ENCODE data around the gene ZNF343. TPM values are rescaled to one million over a fixed set of nuclear protein-coding genes. Genes with fewer than 3 reads are reported as not detected.

Gene ZNF343
- total RNA-seq, 1 donor from 2014 or later: 6.9 TPM

GRCh38 chr20:2460752-2461424, 47.8 kb downstream of the ZNF343 start:
- no peak overlapping the region for H3K4me3 ChIP-seq (ENCODE audit: low read depth, low read length)
- no peak for TF ChIP-seq CTCF (conservative IDR thresholded peaks at IDR 0.05; ENCODE audit: low read depth, low read length)
- no peak for DNase-seq (ENCODE audit: low read depth)

- H3K4me3 ChIP-seq (ENCODE audit: low read depth, low read length): no peak overlapping the region
- TF ChIP-seq CTCF (conservative IDR thresholded peaks at IDR 0.05; ENCODE audit: low read depth, low read length): no peak
These were observed 48.5 kb downstream of the ZNF343 start for GRCh38 chr20:2459981-2460751.

GRCh38 chr20:2458919-2459499, 49.7 kb downstream of the ZNF343 start:
- no peak for DNase-seq (ENCODE audit: low read depth)
- no peak overlapping the region for H3K4me3 ChIP-seq (ENCODE audit: low read depth, low read length)
- no peak for TF ChIP-seq CTCF (conservative IDR thresholded peaks at IDR 0.05; ENCODE audit: low read depth, low read length)

More at GRCh38 chr20:2459981-2460751, 48.5 kb downstream of the ZNF343 start:
- no peak for DNase-seq (ENCODE audit: low read depth)

- TF ChIP-seq CTCF (conservative IDR thresholded peaks at IDR 0.05; ENCODE audit: low read depth, low read length): no peak
- DNase-seq (ENCODE audit: low read depth): no peak
- no peak overlapping the region for H3K4me3 ChIP-seq (ENCODE audit: low read depth, low read length)
These were observed 52.8 kb downstream of the ZNF343 start for GRCh38 chr20:2455771-2456497.

GRCh38 chr20:2453792-2454191, 54.9 kb downstream of the ZNF343 start:
- TF ChIP-seq CTCF (conservative IDR thresholded peaks at IDR 0.05; ENCODE audit: low read depth, low read length): no peak

GRCh38 chr20:2451939-2452732, 56.6 kb downstream of the ZNF343 start:
- no peak overlapping the region for H3K4me3 ChIP-seq (ENCODE audit: low read depth, low read length)
- TF ChIP-seq CTCF (conservative IDR thresholded peaks at IDR 0.05; ENCODE audit: low read depth, low read length): peak; percentile 90
- DNase-seq (ENCODE audit: low read depth): no peak

More at GRCh38 chr20:2453792-2454191, 54.9 kb downstream of the ZNF343 start:
- no peak for DNase-seq (ENCODE audit: low read depth)
- H3K4me3 ChIP-seq (ENCODE audit: low read depth, low read length): no peak overlapping the region
